Measurements from ENCODE around the gene DHH.

The DHH gene

DNA sequence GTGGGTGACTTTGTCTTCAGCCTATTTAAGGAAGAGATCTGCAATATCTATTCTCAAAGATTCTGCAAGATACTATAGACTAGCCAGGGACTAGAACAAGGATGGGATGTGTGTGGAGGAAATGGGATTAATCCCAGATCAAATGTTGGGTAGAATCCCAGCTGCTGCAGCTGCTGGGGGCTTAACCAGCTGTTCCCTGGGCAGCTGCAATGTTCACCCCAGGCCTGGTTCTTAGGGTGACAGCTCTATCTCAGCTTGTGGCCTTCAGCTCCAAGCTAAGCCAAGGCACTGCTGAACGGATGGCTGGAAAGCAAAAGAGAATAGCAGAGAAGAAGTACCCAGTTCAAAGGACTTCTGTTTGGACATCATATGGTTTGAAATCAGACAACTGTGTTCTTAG lies 14.8 kb downstream of the DHH start:
- CTCF ChIA-PET = interaction anchor here (0.7 to 3.4 kb wide), 5 partner anchors 8 to 51 kb away, joined by 3 to 27 read pairs (median 7); no protein-coding TSS in a partner anchor
- no peak overlapping the region for H3K27ac ChIP-seq (ENCODE audit: extremely low read depth, low read depth, low read length)
- H3K9me3 ChIP-seq (ENCODE audit: control insufficient read depth, insufficient read depth, low read depth, low read length) = no peaks in the 10 kb centered on the region
- no peaks in the 10 kb centered on the region for H3K36me3 ChIP-seq (ENCODE audit: control insufficient read depth in 2 of 2, insufficient read depth in 1 of 2, low read length in 2 of 2)
- no peak overlapping the region for H3K4me3 ChIP-seq (ENCODE audit: low read depth, low read length)
- no peaks in the 10 kb centered on the region for H3K4me1 ChIP-seq (ENCODE audit: control insufficient read depth, insufficient read depth, low read length)
- TF ChIP-seq ZNF558 (tag by site-specific recombination; IDR thresholded peaks at IDR 0.05) = no peak
- TF ChIP-seq, protein P1, sequence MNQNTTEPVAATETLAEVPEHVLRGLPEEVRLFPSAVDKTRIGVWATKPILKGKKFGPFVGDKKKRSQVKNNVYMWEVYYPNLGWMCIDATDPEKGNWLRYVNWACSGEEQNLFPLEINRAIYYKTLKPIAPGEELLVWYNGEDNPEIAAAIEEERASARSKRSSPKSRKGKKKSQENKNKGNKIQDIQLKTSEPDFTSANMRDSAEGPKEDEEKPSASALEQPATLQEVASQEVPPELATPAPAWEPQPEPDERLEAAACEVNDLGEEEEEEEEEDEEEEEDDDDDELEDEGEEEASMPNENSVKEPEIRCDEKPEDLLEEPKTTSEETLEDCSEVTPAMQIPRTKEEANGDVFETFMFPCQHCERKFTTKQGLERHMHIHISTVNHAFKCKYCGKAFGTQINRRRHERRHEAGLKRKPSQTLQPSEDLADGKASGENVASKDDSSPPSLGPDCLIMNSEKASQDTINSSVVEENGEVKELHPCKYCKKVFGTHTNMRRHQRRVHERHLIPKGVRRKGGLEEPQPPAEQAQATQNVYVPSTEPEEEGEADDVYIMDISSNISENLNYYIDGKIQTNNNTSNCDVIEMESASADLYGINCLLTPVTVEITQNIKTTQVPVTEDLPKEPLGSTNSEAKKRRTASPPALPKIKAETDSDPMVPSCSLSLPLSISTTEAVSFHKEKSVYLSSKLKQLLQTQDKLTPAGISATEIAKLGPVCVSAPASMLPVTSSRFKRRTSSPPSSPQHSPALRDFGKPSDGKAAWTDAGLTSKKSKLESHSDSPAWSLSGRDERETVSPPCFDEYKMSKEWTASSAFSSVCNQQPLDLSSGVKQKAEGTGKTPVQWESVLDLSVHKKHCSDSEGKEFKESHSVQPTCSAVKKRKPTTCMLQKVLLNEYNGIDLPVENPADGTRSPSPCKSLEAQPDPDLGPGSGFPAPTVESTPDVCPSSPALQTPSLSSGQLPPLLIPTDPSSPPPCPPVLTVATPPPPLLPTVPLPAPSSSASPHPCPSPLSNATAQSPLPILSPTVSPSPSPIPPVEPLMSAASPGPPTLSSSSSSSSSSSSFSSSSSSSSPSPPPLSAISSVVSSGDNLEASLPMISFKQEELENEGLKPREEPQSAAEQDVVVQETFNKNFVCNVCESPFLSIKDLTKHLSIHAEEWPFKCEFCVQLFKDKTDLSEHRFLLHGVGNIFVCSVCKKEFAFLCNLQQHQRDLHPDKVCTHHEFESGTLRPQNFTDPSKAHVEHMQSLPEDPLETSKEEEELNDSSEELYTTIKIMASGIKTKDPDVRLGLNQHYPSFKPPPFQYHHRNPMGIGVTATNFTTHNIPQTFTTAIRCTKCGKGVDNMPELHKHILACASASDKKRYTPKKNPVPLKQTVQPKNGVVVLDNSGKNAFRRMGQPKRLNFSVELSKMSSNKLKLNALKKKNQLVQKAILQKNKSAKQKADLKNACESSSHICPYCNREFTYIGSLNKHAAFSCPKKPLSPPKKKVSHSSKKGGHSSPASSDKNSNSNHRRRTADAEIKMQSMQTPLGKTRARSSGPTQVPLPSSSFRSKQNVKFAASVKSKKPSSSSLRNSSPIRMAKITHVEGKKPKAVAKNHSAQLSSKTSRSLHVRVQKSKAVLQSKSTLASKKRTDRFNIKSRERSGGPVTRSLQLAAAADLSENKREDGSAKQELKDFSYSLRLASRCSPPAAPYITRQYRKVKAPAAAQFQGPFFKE (tag by site-specific recombination; IDR thresholded peaks at IDR 0.05; ENCODE audit: borderline replicate concordance) = no peak
- no peak for TF ChIP-seq KLF9 (tag by site-specific recombination; IDR thresholded peaks at IDR 0.05; ENCODE audit: low read depth)
- TF ChIP-seq ZNF341 (tag by site-specific recombination; IDR thresholded peaks at IDR 0.05; ENCODE audit: low read depth) = no peak
- no peak for TF ChIP-seq ZFP3 (tag by site-specific recombination; IDR thresholded peaks at IDR 0.05; ENCODE audit: low read depth)
- no peak for TF ChIP-seq ZBTB7A (tag by site-specific recombination; IDR thresholded peaks at IDR 0.05; ENCODE audit: low read depth)
- no peak for TF ChIP-seq ZNF768 (tag by site-specific recombination; IDR thresholded peaks at IDR 0.05)
- TF ChIP-seq ZNF677 (tag by site-specific recombination; IDR thresholded peaks at IDR 0.05) = no peak
- TF ChIP-seq ZNF76 (tag by site-specific recombination; IDR thresholded peaks at IDR 0.05; ENCODE audit: borderline replicate concordance, low read depth) = no peak
- TF ChIP-seq ZNF202 (tag by site-specific recombination; IDR thresholded peaks at IDR 0.05; ENCODE audit: borderline replicate concordance) = no peak
- TF ChIP-seq, protein P2, sequence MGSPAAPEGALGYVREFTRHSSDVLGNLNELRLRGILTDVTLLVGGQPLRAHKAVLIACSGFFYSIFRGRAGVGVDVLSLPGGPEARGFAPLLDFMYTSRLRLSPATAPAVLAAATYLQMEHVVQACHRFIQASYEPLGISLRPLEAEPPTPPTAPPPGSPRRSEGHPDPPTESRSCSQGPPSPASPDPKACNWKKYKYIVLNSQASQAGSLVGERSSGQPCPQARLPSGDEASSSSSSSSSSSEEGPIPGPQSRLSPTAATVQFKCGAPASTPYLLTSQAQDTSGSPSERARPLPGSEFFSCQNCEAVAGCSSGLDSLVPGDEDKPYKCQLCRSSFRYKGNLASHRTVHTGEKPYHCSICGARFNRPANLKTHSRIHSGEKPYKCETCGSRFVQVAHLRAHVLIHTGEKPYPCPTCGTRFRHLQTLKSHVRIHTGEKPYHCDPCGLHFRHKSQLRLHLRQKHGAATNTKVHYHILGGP (tag by site-specific recombination; IDR thresholded peaks at IDR 0.05) = no peak
- TF ChIP-seq ZNF747 (tag by site-specific recombination; IDR thresholded peaks at IDR 0.05) = no peak
- no peak for TF ChIP-seq ZNF23 (tag by site-specific recombination; IDR thresholded peaks at IDR 0.05; ENCODE audit: borderline replicate concordance)
- TF ChIP-seq FEZF1 (tag by site-specific recombination; IDR thresholded peaks at IDR 0.05) = no peak
- TF ChIP-seq ZSCAN16 (tag by site-specific recombination; IDR thresholded peaks at IDR 0.05) = no peak
- no peak for TF ChIP-seq ZNF791 (tag by site-specific recombination; IDR thresholded peaks at IDR 0.05)
- TF ChIP-seq, protein P3, sequence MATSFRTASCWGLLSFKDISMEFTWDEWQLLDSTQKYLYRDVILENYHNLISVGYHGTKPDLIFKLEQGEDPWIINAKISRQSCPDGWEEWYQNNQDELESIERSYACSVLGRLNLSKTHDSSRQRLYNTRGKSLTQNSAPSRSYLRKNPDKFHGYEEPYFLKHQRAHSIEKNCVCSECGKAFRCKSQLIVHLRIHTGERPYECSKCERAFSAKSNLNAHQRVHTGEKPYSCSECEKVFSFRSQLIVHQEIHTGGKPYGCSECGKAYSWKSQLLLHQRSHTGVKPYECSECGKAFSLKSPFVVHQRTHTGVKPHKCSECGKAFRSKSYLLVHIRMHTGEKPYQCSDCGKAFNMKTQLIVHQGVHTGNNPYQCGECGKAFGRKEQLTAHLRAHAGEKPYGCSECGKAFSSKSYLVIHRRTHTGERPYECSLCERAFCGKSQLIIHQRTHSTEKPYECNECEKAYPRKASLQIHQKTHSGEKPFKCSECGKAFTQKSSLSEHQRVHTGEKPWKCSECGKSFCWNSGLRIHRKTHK (tag by site-specific recombination; IDR thresholded peaks at IDR 0.05) = no peak
- TF ChIP-seq ZNF211 (tag by site-specific recombination; IDR thresholded peaks at IDR 0.05; ENCODE audit: low read depth) = no peak
- POLR2A ChIA-PET = interaction anchor here (0.7 kb wide), 1 partner anchor 45 kb away, joined by 3 read pairs; no protein-coding TSS in a partner anchor
